Measurements from ENCODE around the gene HOXA9. TPM values are rescaled to one million over a fixed set of nuclear protein-coding genes. Genes with fewer than 3 reads are reported as not detected.
A peak's percentile ranks its signal among the peaks of the same experiment; 100 is the strongest.

HOXA9 gene
- total RNA-seq, 8 experiments from 2014 or later: 1.3 to 95.2 (median 2.5) TPM

GRCh38 chr7:27133409-27134231 lies 31.7 kb downstream of the HOXA9 start:
- WGBS, 10 experiments: 1 to 97% (median 17%) methylated on average over 1 to 16 of the region's 18 CpGs; no CpG with 5 or more reads in 2 of the 10 experiments
- H3K4me3 ChIP-seq: peak overlapping the region; percentile 46 to 92 (median 69)
- H3K27ac ChIP-seq: peak overlapping the region; percentile 84 to 93
- peak in 4 of 8 experiments; percentile 1 to 9 (median 4) for ATAC-seq (replicated peaks in 6 of 8)
- H3K4me1 ChIP-seq (replicated peaks in 1 of 2): peaks cover 22 to 44% of the 10 kb centered on the region in 2 donors
- in situ Hi-C loops (cut with MboI; ENCODE audit: low pct_unique_long_range_greater_than_20kb in 2 of 9, low sequenced_read_pairs in 9 of 9, unreplicated experiment in 9 of 9): no loop called here

- in situ Hi-C loops (cut with MboI; ENCODE audit: low pct_unique_long_range_greater_than_20kb in 2 of 9, low sequenced_read_pairs in 9 of 9, unreplicated experiment in 9 of 9): no loop called here
- Histone ChIP-seq H3K4me1 (replicated peaks in 1 of 2) (peaks cover 22 to 50% of the 10 kb centered on the region in 2 donors), H3K27ac (peak overlapping the region; percentile 84 to 93), H3K4me3 (peak overlapping the region; percentile 46 to 92 (median 69))
- no peak for ATAC-seq (replicated peaks in 6 of 8)
- WGBS, 10 experiments: 0 to 84% (median 63%) methylated on average over 3 to 6 of the region's 6 CpGs; no CpG with 5 or more reads in 3 of the 10 experiments
These were observed 32.4 kb downstream of the HOXA9 start for GRCh38 chr7:27132978-27133377.

- in situ Hi-C loops (cut with MboI; ENCODE audit: low pct_unique_long_range_greater_than_20kb in 2 of 9, low sequenced_read_pairs in 9 of 9, unreplicated experiment in 9 of 9): no loop called here
- peak overlapping the region; percentile 47 to 92 (median 69) for H3K4me3 ChIP-seq
- 6 to 100% (median 60%) methylated on average over 1 to 2 of the region's 2 CpGs; no CpG with 5 or more reads in 2 of the 10 experiments for WGBS, 10 experiments
- no peak for ATAC-seq (replicated peaks in 6 of 8)
- H3K4me1 ChIP-seq (replicated peaks in 1 of 2): peaks cover 26 to 58% of the 10 kb centered on the region in 2 donors
- peak overlapping the region; percentile 84 to 93 for H3K27ac ChIP-seq
These were observed 33.1 kb downstream of the HOXA9 start for GRCh38 chr7:27132214-27132613.

- peaks cover 28 to 66% of the 10 kb centered on the region in 2 donors for H3K4me1 ChIP-seq (replicated peaks in 1 of 2)
- ATAC-seq (replicated peaks in 6 of 8): no peak
- in situ Hi-C loops (cut with MboI; ENCODE audit: low pct_unique_long_range_greater_than_20kb in 2 of 9, low sequenced_read_pairs in 9 of 9, unreplicated experiment in 9 of 9): no loop called here
- peak overlapping the region; percentile 47 to 92 (median 69) for H3K4me3 ChIP-seq
- 0 to 44% (median 15%) methylated on average over 1 to 12 of the region's 12 CpGs for WGBS, 10 experiments
- peak overlapping the region; percentile 84 to 93 for H3K27ac ChIP-seq
These were observed 33.9 kb downstream of the HOXA9 start for GRCh38 chr7:27131390-27131819.

GRCh38 chr7:27130540-27131389 lies 34.6 kb downstream of the HOXA9 start, which contains the start of gene HOXA4:
TSS of gene HOXA4 (minus strand) at chr7:27130757. CDS start at chr7:27130733, 24 bp downstream.
- in situ Hi-C loops (cut with MboI; ENCODE audit: low pct_unique_long_range_greater_than_20kb in 2 of 9, low sequenced_read_pairs in 9 of 9, unreplicated experiment in 9 of 9): no loop called here
- ATAC-seq (replicated peaks in 6 of 8): peak; percentile 76 to 93 (median 86)
- WGBS, 10 experiments: 0 to 4% (median 1%) methylated on average over 1 to 7 of the region's 67 CpGs; no CpG with 5 or more reads in 4 of the 10 experiments
- Histone ChIP-seq H3K27ac (peak within 1 kb of the TSS; percentile 93 to 94), H3K4me3 (peak within 1 kb of the TSS; percentile 47 to 92 (median 69)), H3K4me1 (replicated peaks in 1 of 2) (peaks cover 27 to 71% of the 10 kb centered on the region in 2 donors)

GRCh38 chr7:27129729-27130539 lies 35.4 kb downstream of the HOXA9 start:
- Histone ChIP-seq H3K4me3 (peak overlapping the region; percentile 47 to 92 (median 69)), H3K4me1 (replicated peaks in 1 of 2) (peaks cover 28 to 71% of the 10 kb centered on the region in 2 donors), H3K27ac (peak overlapping the region; percentile 92 to 94)
- in situ Hi-C loops (cut with MboI; ENCODE audit: low pct_unique_long_range_greater_than_20kb in 2 of 9, low sequenced_read_pairs in 9 of 9, unreplicated experiment in 9 of 9): no loop called here
- ATAC-seq (replicated peaks in 6 of 8): peak; percentile 32 to 58 (median 40)
- WGBS, 10 experiments: 0 to 71% (median 69%) methylated on average over 2 to 4 of the region's 72 CpGs; no CpG with 5 or more reads in 7 of the 10 experiments

- Histone ChIP-seq H3K4me3 (peak overlapping the region; percentile 47 to 92 (median 69)), H3K27ac (peak overlapping the region; percentile 92 to 94), H3K4me1 (replicated peaks in 1 of 2) (peaks cover 25 to 70% of the 10 kb centered on the region in 2 donors)
- in situ Hi-C loops (cut with MboI; ENCODE audit: low pct_unique_long_range_greater_than_20kb in 2 of 9, low sequenced_read_pairs in 9 of 9, unreplicated experiment in 9 of 9): no loop called here
- no peak for ATAC-seq (replicated peaks in 6 of 8)
- WGBS, 10 experiments: 1 to 100% (median 80%) methylated on average over 1 to 15 of the region's 28 CpGs; no CpG with 5 or more reads in 3 of the 10 experiments
These were observed 36.3 kb downstream of the HOXA9 start for GRCh38 chr7:27128776-27129728.

- in situ Hi-C loops (cut with MboI; ENCODE audit: low pct_unique_long_range_greater_than_20kb in 2 of 9, low sequenced_read_pairs in 9 of 9, unreplicated experiment in 9 of 9): no loop called here
- no peak for ATAC-seq (replicated peaks in 6 of 8)
- peak overlapping the region in 1 of 2 donors; percentile 94 for H3K27ac ChIP-seq
- H3K4me3 ChIP-seq: peak overlapping the region in 4 of 5 donors; percentile 53 to 92 (median 75)
- WGBS, 10 experiments: 0 to 100% (median 23%) methylated on average over 1 to 2 of the region's 2 CpGs; no CpG with 5 or more reads in 1 of the 10 experiments
- H3K4me1 ChIP-seq (replicated peaks in 1 of 2): peaks cover 22 to 69% of the 10 kb centered on the region in 2 donors
These were observed 37.3 kb downstream of the HOXA9 start for GRCh38 chr7:27128034-27128433.

- H3K27ac ChIP-seq: peak overlapping the region; percentile 94 to 95
- no peak for ATAC-seq (replicated peaks in 6 of 8)
- 0 to 58% (median 0%) methylated on average over 1 to 3 of the region's 3 CpGs; no CpG with 5 or more reads in 1 of the 10 experiments for WGBS, 10 experiments
- in situ Hi-C loops (cut with MboI; ENCODE audit: low pct_unique_long_range_greater_than_20kb in 2 of 9, low sequenced_read_pairs in 9 of 9, unreplicated experiment in 9 of 9): no loop called here
- peaks cover 22 to 68% of the 10 kb centered on the region in 2 donors for H3K4me1 ChIP-seq (replicated peaks in 1 of 2)
- peak overlapping the region; percentile 8 to 69 (median 10) for H3K4me3 ChIP-seq
These were observed 38.6 kb downstream of the HOXA9 start for GRCh38 chr7:27126596-27127327.

GRCh38 chr7:27125986-27126394 lies 39.3 kb downstream of the HOXA9 start:
- H3K4me3 ChIP-seq: peak overlapping the region; percentile 10 to 69 (median 11)
- peaks cover 22 to 76% of the 10 kb centered on the region in 2 donors for H3K4me1 ChIP-seq (replicated peaks in 1 of 2)
- ATAC-seq (replicated peaks in 6 of 8): no peak
- WGBS, 10 experiments: 0 to 80% (median 47%) methylated on average over 2 to 5 of the region's 5 CpGs; no CpG with 5 or more reads in 3 of the 10 experiments
- in situ Hi-C loops (cut with MboI; ENCODE audit: low pct_unique_long_range_greater_than_20kb in 2 of 9, low sequenced_read_pairs in 9 of 9, unreplicated experiment in 9 of 9): no loop called here
- peak overlapping the region; percentile 94 to 95 for H3K27ac ChIP-seq

All from motor neuron (in vitro differentiated cells).